ENCODE measurements around the gene MYO10.
A peak's percentile ranks its signal among the peaks of the same experiment; 100 is the strongest.
"Not testable (repeated sequence)": the region's sequence is repeated elsewhere in the genome, so short reads cannot be mapped to it uniquely, and the experiment has no call there.

MYO10 gene

DNA sequence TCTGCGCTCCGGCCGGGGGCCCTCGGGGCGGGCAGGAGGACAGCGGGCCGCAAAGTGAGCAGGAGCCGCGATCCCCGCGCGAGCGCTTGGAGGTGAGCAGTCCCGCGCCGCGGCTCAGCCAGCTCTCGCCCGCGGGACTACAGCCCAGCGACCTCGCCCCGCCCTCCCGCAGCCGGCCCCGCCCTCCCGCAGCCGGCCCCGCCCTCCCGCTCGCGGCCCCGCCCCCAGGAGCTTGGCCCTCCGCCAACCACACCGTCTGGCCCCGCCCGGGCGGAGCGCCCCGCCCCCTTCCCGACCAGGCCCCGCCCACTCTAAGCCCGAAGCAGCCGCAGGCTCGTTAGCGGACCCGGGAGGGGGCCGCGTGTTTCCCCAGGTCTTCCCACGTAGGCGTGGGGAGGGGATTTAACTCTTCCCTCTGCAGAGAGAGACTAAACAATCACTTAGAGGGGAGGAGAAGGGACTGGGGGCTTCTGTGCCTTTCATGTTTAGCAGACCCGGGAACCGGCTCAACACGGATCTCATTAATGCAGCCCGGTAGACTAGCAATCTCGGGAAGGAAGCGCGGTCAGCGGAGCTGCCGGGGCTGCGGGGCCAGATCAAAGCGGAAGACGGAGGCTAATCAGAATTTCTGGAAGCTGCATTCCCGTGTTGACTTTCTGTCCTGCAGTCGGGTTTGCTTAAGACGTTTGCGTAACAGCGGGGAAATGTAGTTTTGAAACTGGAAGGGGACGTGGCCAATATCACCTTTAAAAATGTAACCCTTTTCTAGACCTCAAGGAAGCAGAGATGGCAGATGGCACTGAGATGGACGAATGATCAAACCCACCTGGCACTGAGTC is at the start of gene MYO10:
Gene MYO10, minus strand, starts transcription at position 139 of the 839 bp plus-strand sequence. CDS start 480 bp downstream, outside the sequence.
- Mint-ChIP-seq H3K4me1 (peaks cover 40% of the 10 kb centered on the region), H3K27me3 (ENCODE audit: low read depth) (peaks cover 41% of the 10 kb centered on the region), H3K27ac (peak within 1 kb of the TSS; percentile 80 to 90 (median 90)), H3K36me3 (ENCODE audit: low read depth) (no peaks in the 10 kb centered on the region), H3K9me3 (no peaks in the 10 kb centered on the region), H3K4me3 (peak within 1 kb of the TSS; percentile 95 to 98 (median 97))
- TF ChIP-seq, protein P1, sequence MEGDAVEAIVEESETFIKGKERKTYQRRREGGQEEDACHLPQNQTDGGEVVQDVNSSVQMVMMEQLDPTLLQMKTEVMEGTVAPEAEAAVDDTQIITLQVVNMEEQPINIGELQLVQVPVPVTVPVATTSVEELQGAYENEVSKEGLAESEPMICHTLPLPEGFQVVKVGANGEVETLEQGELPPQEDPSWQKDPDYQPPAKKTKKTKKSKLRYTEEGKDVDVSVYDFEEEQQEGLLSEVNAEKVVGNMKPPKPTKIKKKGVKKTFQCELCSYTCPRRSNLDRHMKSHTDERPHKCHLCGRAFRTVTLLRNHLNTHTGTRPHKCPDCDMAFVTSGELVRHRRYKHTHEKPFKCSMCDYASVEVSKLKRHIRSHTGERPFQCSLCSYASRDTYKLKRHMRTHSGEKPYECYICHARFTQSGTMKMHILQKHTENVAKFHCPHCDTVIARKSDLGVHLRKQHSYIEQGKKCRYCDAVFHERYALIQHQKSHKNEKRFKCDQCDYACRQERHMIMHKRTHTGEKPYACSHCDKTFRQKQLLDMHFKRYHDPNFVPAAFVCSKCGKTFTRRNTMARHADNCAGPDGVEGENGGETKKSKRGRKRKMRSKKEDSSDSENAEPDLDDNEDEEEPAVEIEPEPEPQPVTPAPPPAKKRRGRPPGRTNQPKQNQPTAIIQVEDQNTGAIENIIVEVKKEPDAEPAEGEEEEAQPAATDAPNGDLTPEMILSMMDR (IDR thresholded peaks at IDR 0.05; ENCODE audit: unreplicated experiment in 3 of 3): no peak

DNA sequence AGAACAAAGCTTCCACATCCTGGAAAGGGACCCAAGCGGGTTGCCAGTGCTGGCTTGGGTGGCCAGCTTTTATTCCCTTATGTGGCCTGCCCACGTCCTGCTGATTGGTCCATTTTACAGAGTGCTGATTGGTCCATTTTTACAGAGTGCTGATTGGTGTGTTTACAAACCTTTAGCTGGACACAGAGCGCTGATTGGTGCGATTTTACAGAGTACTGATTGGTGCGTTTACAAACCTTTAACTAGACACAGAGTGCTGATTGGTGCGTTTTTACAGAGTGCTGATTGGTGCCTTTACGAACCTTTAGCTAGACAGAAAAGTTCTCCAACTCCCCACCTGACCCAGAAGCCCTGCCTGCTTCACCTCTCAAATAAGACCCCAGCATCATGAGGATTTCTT is 49.2 kb upstream of the MYO10 start:
- not testable (repeated sequence) for H3K4me1 Mint-ChIP-seq; H3K36me3 Mint-ChIP-seq (ENCODE audit: low read depth); H3K27me3 Mint-ChIP-seq (ENCODE audit: low read depth); H3K4me3 Mint-ChIP-seq; H3K27ac Mint-ChIP-seq; H3K9me3 Mint-ChIP-seq

DNA sequence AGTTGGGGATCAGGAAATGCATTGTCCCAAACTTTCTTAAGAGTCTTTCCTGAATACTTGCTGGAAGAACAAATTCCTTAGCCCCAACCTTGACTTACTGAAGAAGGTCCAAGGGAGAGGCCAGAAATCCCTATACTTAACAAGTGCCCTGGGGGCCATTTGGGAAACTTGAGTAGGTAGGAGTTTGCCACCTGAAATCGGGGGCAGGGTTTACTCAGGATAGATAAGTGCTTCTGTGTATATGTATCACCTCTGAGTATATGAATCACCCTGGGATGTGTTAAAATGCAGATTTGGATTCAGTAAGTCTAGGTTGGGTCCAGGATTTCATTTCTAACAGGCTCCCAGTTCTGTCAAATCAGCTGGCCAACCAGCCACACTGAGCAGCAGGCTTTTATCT is 47.9 kb upstream of the MYO10 start:
- no peak overlapping the region for H3K27ac Mint-ChIP-seq
- H3K4me3 Mint-ChIP-seq: no peak overlapping the region
- TF ChIP-seq, protein P1 (IDR thresholded peaks at IDR 0.05; ENCODE audit: unreplicated experiment in 3 of 3): no peak
- H3K9me3 Mint-ChIP-seq: no peaks in the 10 kb centered on the region
- peaks cover 3% of the 10 kb centered on the region for H3K27me3 Mint-ChIP-seq (ENCODE audit: low read depth)
- H3K36me3 Mint-ChIP-seq (ENCODE audit: low read depth): no peaks in the 10 kb centered on the region
- H3K4me1 Mint-ChIP-seq: no peaks in the 10 kb centered on the region

DNA sequence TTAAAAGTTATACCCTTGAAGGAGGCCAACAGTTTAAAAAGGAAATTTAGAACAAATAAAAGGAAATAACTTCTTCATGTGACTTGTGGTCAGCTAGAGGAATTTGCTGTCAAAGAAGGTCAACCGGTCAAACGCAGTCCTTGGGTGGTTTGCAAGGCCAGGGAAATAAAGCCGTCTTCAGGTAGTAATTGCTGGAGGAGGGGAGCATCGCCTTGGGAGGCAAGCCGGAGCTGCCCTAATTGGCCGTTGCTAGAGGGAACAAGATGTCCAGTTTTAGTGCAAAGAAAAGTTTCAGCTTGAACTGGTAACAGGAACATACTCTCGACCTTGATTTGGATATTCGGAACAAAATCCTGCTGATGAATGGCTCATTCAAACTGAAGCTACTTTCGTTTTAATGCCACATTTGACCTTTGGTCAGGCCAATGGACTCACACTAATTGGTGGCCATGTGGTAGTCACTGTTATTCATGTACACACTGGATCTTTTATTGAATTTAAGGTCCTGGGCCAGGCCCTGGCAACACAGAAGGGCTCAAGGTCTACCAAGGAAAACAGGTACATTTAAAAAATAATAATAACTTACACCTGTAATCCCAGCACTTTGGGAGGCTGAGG is 47.0 kb upstream of the MYO10 start:
- Mint-ChIP-seq H3K27me3 (ENCODE audit: low read depth) (peaks cover 3% of the 10 kb centered on the region), H3K27ac (no peak overlapping the region), H3K36me3 (ENCODE audit: low read depth) (no peaks in the 10 kb centered on the region), H3K9me3 (no peaks in the 10 kb centered on the region), H3K4me1 (no peaks in the 10 kb centered on the region), H3K4me3 (no peak overlapping the region)
- TF ChIP-seq, protein P1 (IDR thresholded peaks at IDR 0.05; ENCODE audit: unreplicated experiment in 3 of 3): no peak

DNA sequence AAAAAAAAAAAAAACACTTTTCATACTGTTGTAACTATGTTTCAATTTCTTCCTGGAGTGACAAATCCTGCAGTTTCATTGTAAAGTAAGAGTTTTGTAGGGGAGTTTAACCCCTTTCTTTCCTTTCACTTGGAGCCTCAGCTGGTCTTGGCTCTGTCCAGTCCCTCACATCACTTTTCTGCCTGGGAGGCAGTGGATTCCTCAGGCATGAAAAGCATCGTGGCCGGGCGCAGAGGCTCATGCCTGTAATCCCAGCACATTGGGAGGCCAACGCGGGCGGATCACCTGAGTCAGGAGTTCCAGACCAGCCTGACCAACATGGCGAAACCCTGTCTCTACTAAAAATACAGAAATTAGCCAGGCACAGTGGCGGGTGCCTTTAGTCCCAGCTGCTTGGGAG is 45.6 kb upstream of the MYO10 start:
- Mint-ChIP-seq H3K9me3 (no peaks in the 10 kb centered on the region), H3K4me3 (no peak overlapping the region), H3K36me3 (ENCODE audit: low read depth) (no peaks in the 10 kb centered on the region), H3K27me3 (ENCODE audit: low read depth) (peaks cover 3% of the 10 kb centered on the region), H3K27ac (no peak overlapping the region), H3K4me1 (no peaks in the 10 kb centered on the region)
- TF ChIP-seq, protein P1 (IDR thresholded peaks at IDR 0.05; ENCODE audit: unreplicated experiment in 3 of 3): no peak

DNA sequence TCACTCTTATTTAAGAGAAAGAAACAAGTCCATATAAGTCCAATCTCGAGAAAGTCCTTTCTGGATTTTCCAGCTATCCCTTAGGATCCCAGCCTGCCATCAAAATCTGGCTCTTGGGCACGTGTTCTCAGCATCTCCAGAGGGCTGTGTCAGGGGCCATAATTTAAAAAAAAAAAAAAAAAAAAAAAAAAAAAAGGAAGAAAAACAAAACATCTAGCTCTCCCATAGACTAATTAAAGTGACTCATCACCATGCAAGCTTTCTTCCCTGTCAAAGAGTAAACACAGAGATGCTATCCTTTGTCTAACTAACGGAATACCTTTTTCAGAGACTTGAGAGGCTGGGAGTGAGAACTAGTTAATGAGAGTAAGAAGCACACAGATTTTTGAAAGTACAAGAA is 44.9 kb upstream of the MYO10 start:
- no peaks in the 10 kb centered on the region for H3K9me3 Mint-ChIP-seq
- TF ChIP-seq, protein P1 (IDR thresholded peaks at IDR 0.05; ENCODE audit: unreplicated experiment in 3 of 3): no peak
- no peaks in the 10 kb centered on the region for H3K36me3 Mint-ChIP-seq (ENCODE audit: low read depth)
- H3K27ac Mint-ChIP-seq: no peak overlapping the region
- H3K4me3 Mint-ChIP-seq: no peak overlapping the region
- H3K4me1 Mint-ChIP-seq: no peaks in the 10 kb centered on the region
- peaks cover 3% of the 10 kb centered on the region for H3K27me3 Mint-ChIP-seq (ENCODE audit: low read depth)

All from nephron (organoid).